OCI-LY7 (cell line): ENCODE data around the gene TNS3. TPM values are rescaled to one million over a fixed set of nuclear protein-coding genes. Genes with fewer than 3 reads are reported as not detected.

ENCODE experiments used
- BruUV-seq: library from RNA; stranded (reverse); fragments of 400-500 nt; replicated peaks from 2 replicates; lab custom pipeline; 2021; lab: Mats Ljungman, UMichigan
- CTCF ChIA-PET: fragments of 300-600 bp; sonication (Branson Sonifier 250); formaldehyde crosslinking; loops from one replicate; lab custom pipeline; 2022; ENCODE audit warnings: antibody characterized with exemption; ENCODE audit not compliant: unreplicated experiment; lab: Charles Lee
- POLR2A ChIA-PET: fragments of 300-600 bp; sonication (Branson Sonifier 250); formaldehyde crosslinking; loops from one replicate; lab custom pipeline; 2022; ENCODE audit warnings: antibody characterized with exemption; lab: Charles Lee
- DNase-seq: peaks from one replicate; pipeline ENCODE4 v3.0.0-alpha.2; 2015; ENCODE audit warnings: low spot score
- H2AFZ ChIP-seq: fragments of 200-600 bp; sonication (generic), shearing (Covaris generic); 2 replicates; pipeline ENCODE4 v1.6.1; 2014; ENCODE audit warnings: mild to moderate bottlenecking, antibody characterized with exemption, low read length, moderate library complexity
- H3K27ac ChIP-seq: fragments of 200-600 bp; sonication (generic); 2 replicates; pipeline ENCODE4 v1.5.1; 2014; ENCODE audit warnings: mixed run types, low read depth, mild to moderate bottlenecking, moderate library complexity, low read length, inconsistent platforms; ENCODE audit not compliant: poor library complexity, severe bottlenecking
- H3K36me3 ChIP-seq: fragments of 200-600 bp; sonication (generic); 2 replicates; pipeline ENCODE4 v1.6.1; 2014; ENCODE audit warnings: mild to moderate bottlenecking, antibody characterized with exemption, low read length, moderate library complexity, mixed read lengths; ENCODE audit not compliant: insufficient read depth
- H3K4me1 ChIP-seq: fragments of 200-600 bp; sonication (generic); 2 replicates; pipeline ENCODE4 v1.5.1; 2014; ENCODE audit warnings: mild to moderate bottlenecking, low read length; ENCODE audit not compliant: insufficient read depth, poor library complexity, severe bottlenecking
- H3K4me2 ChIP-seq: fragments of 200-600 bp; sonication (generic); 2 replicates; pipeline ENCODE4 v1.6.1; 2014; ENCODE audit warnings: mild to moderate bottlenecking, low read length
- H3K4me3 ChIP-seq: fragments of 200-600 bp; sonication (generic); 2 replicates; pipeline ENCODE4 v1.5.1; 2014; ENCODE audit warnings: mild to moderate bottlenecking, low read depth, low read length; ENCODE audit not compliant: poor library complexity, severe bottlenecking
- H3K79me2 ChIP-seq: fragments of 200-600 bp; sonication (generic); 2 replicates; pipeline ENCODE4 v1.6.1; 2016; ENCODE audit warnings: low read depth, mild to moderate bottlenecking, low read length, moderate library complexity, mixed read lengths; ENCODE audit not compliant: insufficient read depth
- H3K9me2 ChIP-seq: fragments of 200-600 bp; sonication (generic); 2 replicates; pipeline ENCODE4 v1.6.1; 2016; ENCODE audit warnings: mild to moderate bottlenecking, low read length, mixed read lengths; ENCODE audit not compliant: insufficient read depth
- H3K9me3 ChIP-seq: fragments of 200-600 bp; sonication (generic); 2 replicates; pipeline ENCODE4 v1.6.1; 2014; ENCODE audit warnings: mild to moderate bottlenecking, mixed run types, low read length, mixed read lengths
- H4K20me1 ChIP-seq: fragments of 200-600 bp; sonication (generic); 2 replicates; pipeline ENCODE4 v1.6.1; 2014; ENCODE audit warnings: mild to moderate bottlenecking, antibody characterized with exemption, low read length, moderate library complexity, mixed read lengths; ENCODE audit not compliant: insufficient read depth
- CTCF ChIP-seq: fragments of 200-600 bp; sonication (generic); conservative IDR thresholded peaks from 2 replicates; pipeline ENCODE4 v1.5.1; 2014; ENCODE audit warnings: mild to moderate bottlenecking, antibody characterized with exemption, low read length, moderate library complexity, mixed read lengths
- EZH2phosphoT487 ChIP-seq: fragments of 200-600 bp; sonication (generic); IDR thresholded peaks from 2 replicates; pipeline ENCODE4 v1.6.1; 2018; ENCODE audit warnings: low read depth, borderline replicate concordance, mild to moderate bottlenecking, mixed run types, antibody characterized with exemption, low read length, moderate library complexity, mixed read lengths
- intact Hi-C: fragments of 100-400 bp; cut with micrococcal nuclease; formaldehyde crosslinking; loops from one replicate; pipeline ENCODE4 v1.10.0; 2022; ENCODE audit not compliant: unreplicated experiment
- total RNA-seq, 2 experiments: library from RNA; depleted of rRNA in 1 of 2; stranded (reverse); fragments of >200 nt in 1 of 2; shearing (Covaris generic) in 1 of 2; gene quantifications; 2 replicates each; pipeline ENCODE4 v1.2.3, GENCODE V29; 2014 to 2022

TNS3 gene
- total RNA-seq, 2 experiments from 2014 or later = 9.5 to 42.1 TPM

- Histone ChIP-seq H3K36me3 (no peaks in the 10 kb centered on the region), H3K9me3 (no peaks in the 10 kb centered on the region), H3K27ac (no peak overlapping the region), H4K20me1 (no peaks in the 10 kb centered on the region), H3K79me2 (no peaks in the 10 kb centered on the region), H3K4me1 (peaks cover 4% of the 10 kb centered on the region), H2AFZ (no peak overlapping the region), H3K9me2 (no peaks in the 10 kb centered on the region), H3K4me2 (no peak overlapping the region), H3K4me3 (no peak overlapping the region)
- BruUV-seq = no TSS peak
- TF ChIP-seq CTCF = no peak
- TF ChIP-seq EZH2phosphoT487 = no peak
- DNase-seq = no peak
- intact Hi-C loops = no loop called here
- ChIA-PET CTCF (no interaction called here), POLR2A (no interaction called here)
These were observed 91.2 kb downstream of the TNS3 start for GRCh38 chr7:47490501-47491265.

GRCh38 chr7:47489624-47490023 is 92.3 kb downstream of the TNS3 start:
- H3K4me2 ChIP-seq = no peak overlapping the region
- H3K79me2 ChIP-seq = no peaks in the 10 kb centered on the region
- intact Hi-C loops = no loop called here
- no peaks in the 10 kb centered on the region for H4K20me1 ChIP-seq
- TF ChIP-seq CTCF (no peak), EZH2phosphoT487 (no peak)
- no TSS peak for BruUV-seq
- no peak overlapping the region for H2AFZ ChIP-seq
- no peak overlapping the region for H3K27ac ChIP-seq
- POLR2A ChIA-PET = interaction anchor here (0.7 to 1.4 kb wide), 2 partner anchors 8 to 9 kb away, joined by 3 to 4 read pairs; no protein-coding TSS in a partner anchor
- CTCF ChIA-PET = no interaction called here
- no peak for DNase-seq
- H3K4me1 ChIP-seq = peaks cover 1% of the 10 kb centered on the region
- H3K4me3 ChIP-seq = no peak overlapping the region
- H3K36me3 ChIP-seq = no peaks in the 10 kb centered on the region
- no peaks in the 10 kb centered on the region for H3K9me3 ChIP-seq
- no peaks in the 10 kb centered on the region for H3K9me2 ChIP-seq

- intact Hi-C loops = no loop called here
- no peaks in the 10 kb centered on the region for H3K36me3 ChIP-seq
- H2AFZ ChIP-seq = no peak overlapping the region
- BruUV-seq = no TSS peak
- H3K4me1 ChIP-seq = peaks cover 8% of the 10 kb centered on the region
- no peaks in the 10 kb centered on the region for H4K20me1 ChIP-seq
- TF ChIP-seq CTCF (no peak), EZH2phosphoT487 (no peak)
- ChIA-PET POLR2A (interaction anchor here (0.7 to 1.4 kb wide), 2 partner anchors 9 kb away, joined by 3 to 4 read pairs; no protein-coding TSS in a partner anchor), CTCF (no interaction called here)
- no peaks in the 10 kb centered on the region for H3K9me3 ChIP-seq
- H3K4me2 ChIP-seq = no peak overlapping the region
- no peaks in the 10 kb centered on the region for H3K79me2 ChIP-seq
- no peak overlapping the region for H3K27ac ChIP-seq
- no peaks in the 10 kb centered on the region for H3K9me2 ChIP-seq
- no peak overlapping the region for H3K4me3 ChIP-seq
- DNase-seq = no peak
These were observed 93.0 kb downstream of the TNS3 start for GRCh38 chr7:47488969-47489342.
